SK-N-MC (cell line): ENCODE measurements around the gene PPP1R12A.

Experiments
- DNase-seq: peaks from one replicate; pipeline ENCODE4 v3.0.0-alpha.2; 2011; ENCODE audit warnings: low read depth, low spot score
- H3K27ac ChIP-seq: fragments of 200-600 bp; sonication (generic); 2 replicates; pipeline ENCODE4 v1.5.1; 2016; ENCODE audit warnings: mixed run types
- H3K36me3 ChIP-seq: fragments of 200-600 bp; sonication (generic); 2 replicates; pipeline ENCODE4 v1.6.1; 2017; ENCODE audit warnings: antibody characterized with exemption, low read length, mixed read lengths; ENCODE audit not compliant: insufficient read depth
- H3K4me3 ChIP-seq: fragments of 200-600 bp; sonication (generic); 2 replicates; pipeline ENCODE4 v1.5.1; 2016
- H3K9ac ChIP-seq: fragments of 200-600 bp; sonication (generic); 2 replicates; pipeline ENCODE4 v1.8.0; 2017; ENCODE audit warnings: mixed run types, mixed read lengths; ENCODE audit not compliant: insufficient read length
- H3K9me3 ChIP-seq: fragments of 200-600 bp; sonication (generic); 2 replicates; pipeline ENCODE4 v1.6.1; 2017; ENCODE audit warnings: low read depth, mild to moderate bottlenecking, antibody characterized with exemption, low read length, moderate library complexity, mixed read lengths
- EZH2 ChIP-seq: fragments of 200-600 bp; sonication (generic); IDR thresholded peaks from one replicate; pipeline ENCODE4 v1.6.1; 2017; ENCODE audit warnings: antibody characterized with exemption
- FOXP2 ChIP-seq: optimal IDR thresholded peaks from 2 replicates; pipeline ENCODE3; 2011; ENCODE audit warnings: mild to moderate bottlenecking, moderate library complexity; ENCODE audit not compliant: insufficient read depth; ENCODE audit errors: extremely low read length, control extremely low read depth
- POLR2AphosphoS5 ChIP-seq: IDR thresholded peaks from 2 replicates; pipeline ENCODE4 v1.6.1; 2012; ENCODE audit warnings: mild to moderate bottlenecking, low read depth, low read length, borderline replicate concordance

Gene PPP1R12A

DNA sequence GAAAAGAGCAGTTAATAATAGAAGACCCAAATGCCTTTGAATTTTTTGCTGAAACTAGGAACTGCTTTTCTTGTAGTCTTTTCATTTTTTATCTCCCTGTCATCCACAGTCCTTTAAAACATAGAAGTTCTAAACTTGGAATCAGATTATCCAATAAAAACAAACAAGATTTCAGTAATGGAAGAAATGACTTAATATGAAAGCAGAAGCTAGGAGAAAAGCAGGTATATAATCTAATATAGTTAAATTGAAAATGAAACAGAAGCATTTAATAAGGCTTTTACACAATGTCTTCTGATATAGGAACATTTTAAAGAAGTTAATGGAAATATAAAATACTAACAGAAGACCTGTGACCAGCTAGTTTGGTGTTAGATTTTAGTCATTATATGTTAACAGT, 26.5 kb downstream of the PPP1R12A start:
- TF ChIP-seq FOXP2 (no peak), POLR2AphosphoS5 (no peak), EZH2 (no peak)
- H3K27ac ChIP-seq = no peak overlapping the region
- no peaks in the 10 kb centered on the region for H3K9me3 ChIP-seq
- no peak for DNase-seq
- H3K9ac ChIP-seq = no peak overlapping the region
- no peaks in the 10 kb centered on the region for H3K36me3 ChIP-seq
- no peak overlapping the region for H3K4me3 ChIP-seq

DNA sequence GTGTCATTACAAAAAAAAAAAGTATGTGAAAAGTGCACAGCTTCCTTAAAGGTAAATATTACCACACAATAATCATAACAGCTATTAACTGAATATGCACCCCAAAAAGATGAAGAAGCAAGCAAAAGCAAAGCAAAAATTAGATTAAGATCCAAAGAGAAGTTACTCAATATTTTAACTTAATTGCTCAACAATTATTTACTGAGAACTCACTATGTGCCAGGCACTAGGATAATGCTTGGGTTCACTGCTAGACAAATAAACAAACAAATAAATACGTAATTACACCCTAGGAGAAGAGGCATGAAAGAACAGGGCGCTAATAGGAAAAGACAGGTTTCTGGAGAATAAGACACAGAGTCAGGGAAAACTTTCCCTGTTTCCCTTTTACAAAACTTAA, 33.4 kb downstream of the PPP1R12A start:
- Histone ChIP-seq H3K4me3 (no peak overlapping the region), H3K9me3 (no peaks in the 10 kb centered on the region; the same call in 1 of the 2 replicates), H3K9ac (no peak overlapping the region), H3K36me3 (0 out of 2 replicates have a peak, but pooled peaks cover 5% of the 10 kb centered on the region), H3K27ac (no peak overlapping the region)
- DNase-seq = no peak
- TF ChIP-seq EZH2 (no peak), FOXP2 (no peak), POLR2AphosphoS5 (no peak)

DNA sequence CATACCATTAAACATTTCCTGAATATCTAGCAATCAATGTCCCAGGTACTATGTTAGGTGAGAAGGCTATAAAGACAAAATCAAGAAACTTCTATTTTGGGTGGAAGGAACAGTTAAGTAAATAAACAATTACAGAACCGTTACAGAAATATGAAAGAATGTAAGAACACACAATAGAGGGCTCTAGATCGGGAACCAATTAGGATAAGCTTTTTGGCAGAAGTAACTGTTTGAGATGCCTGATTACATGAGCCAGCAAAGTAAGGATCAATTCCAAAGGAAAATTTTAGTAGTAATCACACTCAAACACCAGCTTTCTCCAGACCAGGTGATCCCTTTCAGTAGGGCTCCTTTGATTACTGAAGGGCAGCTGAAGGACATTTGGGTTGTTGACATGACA, 33.9 kb downstream of the PPP1R12A start:
- no peak overlapping the region for H3K9ac ChIP-seq
- no peak for DNase-seq
- TF ChIP-seq EZH2 = no peak
- no peak for TF ChIP-seq FOXP2
- no peak for TF ChIP-seq POLR2AphosphoS5
- no peak overlapping the region for H3K27ac ChIP-seq
- H3K36me3 ChIP-seq = 0 out of 2 replicates have a peak, but pooled peaks cover 5% of the 10 kb centered on the region
- H3K9me3 ChIP-seq = no peaks in the 10 kb centered on the region; the same call in 1 of the 2 replicates
- H3K4me3 ChIP-seq = no peak overlapping the region

DNA sequence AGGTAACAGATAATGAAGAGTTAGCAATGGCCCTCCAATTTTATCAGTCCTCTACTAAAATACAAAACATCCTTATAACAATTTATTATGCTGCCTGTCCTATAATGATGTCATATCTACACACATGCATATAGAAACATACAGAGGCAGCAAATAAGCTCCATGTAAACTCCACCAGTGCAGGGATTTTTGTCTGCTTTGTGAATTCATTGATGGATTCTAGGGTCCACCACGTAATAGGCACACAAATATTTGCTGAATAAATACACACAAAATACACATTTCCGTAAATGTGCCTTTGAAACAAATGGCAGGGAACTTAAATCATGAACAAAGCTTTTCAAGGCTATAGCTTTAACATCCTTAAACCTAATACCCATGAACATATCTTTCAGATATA, 34.7 kb downstream of the PPP1R12A start:
- no peak for DNase-seq
- 0 out of 2 replicates have a peak, but pooled peaks cover 5% of the 10 kb centered on the region for H3K36me3 ChIP-seq
- no peak overlapping the region for H3K4me3 ChIP-seq
- H3K27ac ChIP-seq = no peak overlapping the region
- no peak for TF ChIP-seq POLR2AphosphoS5
- no peak for TF ChIP-seq EZH2
- no peak for TF ChIP-seq FOXP2
- no peak overlapping the region for H3K9ac ChIP-seq
- no peaks in the 10 kb centered on the region; the same call in 1 of the 2 replicates for H3K9me3 ChIP-seq

DNA sequence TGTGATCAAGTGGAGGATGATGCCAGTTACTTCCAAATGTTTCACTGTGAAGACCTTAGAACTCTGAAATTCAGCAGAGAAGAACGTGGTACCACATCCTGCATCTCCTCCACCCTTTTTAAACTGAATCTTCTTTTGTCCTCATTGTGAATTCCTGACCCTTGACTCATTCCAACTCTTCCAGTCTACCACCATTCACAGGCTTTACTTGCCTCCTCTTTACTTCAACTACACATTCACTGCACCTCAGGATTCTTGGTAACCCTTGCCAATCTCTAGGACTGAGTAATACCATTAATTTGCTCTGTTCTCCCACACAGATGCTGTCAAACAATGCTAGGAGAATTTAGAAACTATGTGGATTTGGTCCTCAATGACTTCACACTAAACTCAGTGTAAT, 37.3 kb downstream of the PPP1R12A start:
- TF ChIP-seq FOXP2 (no peak), EZH2 (no peak), POLR2AphosphoS5 (no peak)
- Histone ChIP-seq H3K4me3 (no peak overlapping the region), H3K27ac (no peak overlapping the region), H3K36me3 (peaks cover 9% of the 10 kb centered on the region; the same call in 1 of the 2 replicates), H3K9ac (no peak overlapping the region), H3K9me3 (no peaks in the 10 kb centered on the region; the same call in 1 of the 2 replicates)
- DNase-seq = no peak

DNA sequence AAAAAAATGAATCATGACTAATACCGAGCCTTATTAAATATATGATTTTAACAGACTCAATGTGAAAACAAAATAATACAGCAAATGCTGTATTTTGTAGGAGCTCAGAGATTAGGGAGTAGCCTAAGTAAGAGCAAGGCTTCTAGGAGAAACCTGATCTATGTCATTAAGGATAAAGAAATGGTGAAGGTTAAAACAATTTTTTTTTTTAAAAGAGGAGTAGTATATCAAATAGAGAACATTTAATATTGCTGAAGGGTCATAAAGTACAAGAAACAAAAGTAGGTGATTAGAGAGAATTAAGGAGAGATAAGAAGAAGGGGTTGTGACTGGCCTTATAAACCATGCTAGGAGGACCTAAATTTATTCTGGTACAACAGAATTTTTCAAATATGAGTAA, 39.1 kb downstream of the PPP1R12A start:
- H3K9ac ChIP-seq = peak overlapping the region; percentile 14
- H3K27ac ChIP-seq = peak overlapping the region; percentile 85
- no peak overlapping the region for H3K4me3 ChIP-seq
- H3K36me3 ChIP-seq = peaks cover 13% of the 10 kb centered on the region; the same call in 1 of the 2 replicates
- TF ChIP-seq POLR2AphosphoS5 (no peak), EZH2 (no peak), FOXP2 (no peak)
- H3K9me3 ChIP-seq = no peaks in the 10 kb centered on the region; the same call in 1 of the 2 replicates
- DNase-seq = no peak

DNA sequence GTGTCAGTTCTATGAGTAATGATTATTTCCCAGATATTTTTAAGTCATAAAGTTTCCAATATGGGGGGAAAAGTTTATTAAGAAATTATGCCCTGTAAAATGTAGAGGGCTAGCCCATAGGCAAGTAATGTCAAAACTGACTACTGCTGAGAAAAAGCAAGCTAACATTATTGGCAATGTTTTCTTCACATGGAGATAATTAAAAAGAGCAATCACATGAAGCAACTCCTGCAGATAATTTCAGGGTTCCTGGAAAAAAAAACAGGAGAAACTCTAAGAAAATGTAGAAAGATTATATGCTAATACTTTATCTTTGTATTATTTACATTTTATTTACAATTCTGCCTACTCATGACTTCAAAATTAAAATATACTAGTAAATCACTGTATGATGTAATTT, 39.8 kb downstream of the PPP1R12A start:
- H3K9me3 ChIP-seq = no peaks in the 10 kb centered on the region; the same call in 1 of the 2 replicates
- peak overlapping the region; percentile 10; the same call in 1 of the 2 replicates for H3K4me3 ChIP-seq
- no peak for TF ChIP-seq FOXP2
- TF ChIP-seq POLR2AphosphoS5 = no peak
- no peak for TF ChIP-seq EZH2
- H3K36me3 ChIP-seq = peaks cover 8% of the 10 kb centered on the region; the same call in 1 of the 2 replicates
- no peak for DNase-seq
- H3K27ac ChIP-seq = peak overlapping the region; percentile 85
- no peak overlapping the region for H3K9ac ChIP-seq

DNA sequence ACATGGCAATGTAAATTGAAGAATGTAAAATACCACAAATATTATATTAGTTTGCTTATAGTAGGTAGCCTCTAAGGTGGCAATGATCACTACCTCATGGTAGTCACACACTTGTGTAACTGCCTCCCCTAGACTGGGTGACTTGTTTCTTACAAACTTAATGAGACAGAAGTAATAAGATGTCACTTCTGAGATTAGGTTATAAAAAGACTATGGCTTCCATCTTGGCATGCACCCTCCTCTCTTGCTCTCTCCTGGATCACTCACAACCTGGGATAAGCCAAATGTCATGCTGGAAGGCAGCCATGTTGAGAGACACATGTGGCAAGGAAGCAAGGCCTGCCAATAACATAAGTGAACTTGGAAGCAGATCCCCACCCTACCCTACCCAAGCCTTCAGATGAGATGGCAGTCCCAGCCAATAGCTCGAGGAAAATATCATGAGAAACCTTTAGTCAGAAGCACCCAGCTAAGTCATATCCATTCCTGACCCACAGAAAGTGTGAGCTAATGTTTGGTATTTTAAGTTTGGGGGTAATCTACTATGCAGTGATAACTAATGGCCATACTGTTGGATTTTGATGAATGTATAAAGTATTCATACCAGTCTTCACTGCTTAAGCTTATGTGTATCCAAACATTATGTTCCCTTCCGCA, 43.3 kb downstream of the PPP1R12A start:
- no peaks in the 10 kb centered on the region for H3K9me3 ChIP-seq
- no peak for DNase-seq
- H3K4me3 ChIP-seq = no peak overlapping the region
- H3K36me3 ChIP-seq = peaks cover 8% of the 10 kb centered on the region; the same call in 1 of the 2 replicates
- no peak overlapping the region for H3K27ac ChIP-seq
- TF ChIP-seq EZH2 (no peak), FOXP2 (no peak), POLR2AphosphoS5 (no peak)
- no peak overlapping the region for H3K9ac ChIP-seq
